ENCODE results near the gene PHF12.
A peak's percentile ranks its signal among the peaks of the same experiment; 100 is the strongest.

Gene PHF12

DNA sequence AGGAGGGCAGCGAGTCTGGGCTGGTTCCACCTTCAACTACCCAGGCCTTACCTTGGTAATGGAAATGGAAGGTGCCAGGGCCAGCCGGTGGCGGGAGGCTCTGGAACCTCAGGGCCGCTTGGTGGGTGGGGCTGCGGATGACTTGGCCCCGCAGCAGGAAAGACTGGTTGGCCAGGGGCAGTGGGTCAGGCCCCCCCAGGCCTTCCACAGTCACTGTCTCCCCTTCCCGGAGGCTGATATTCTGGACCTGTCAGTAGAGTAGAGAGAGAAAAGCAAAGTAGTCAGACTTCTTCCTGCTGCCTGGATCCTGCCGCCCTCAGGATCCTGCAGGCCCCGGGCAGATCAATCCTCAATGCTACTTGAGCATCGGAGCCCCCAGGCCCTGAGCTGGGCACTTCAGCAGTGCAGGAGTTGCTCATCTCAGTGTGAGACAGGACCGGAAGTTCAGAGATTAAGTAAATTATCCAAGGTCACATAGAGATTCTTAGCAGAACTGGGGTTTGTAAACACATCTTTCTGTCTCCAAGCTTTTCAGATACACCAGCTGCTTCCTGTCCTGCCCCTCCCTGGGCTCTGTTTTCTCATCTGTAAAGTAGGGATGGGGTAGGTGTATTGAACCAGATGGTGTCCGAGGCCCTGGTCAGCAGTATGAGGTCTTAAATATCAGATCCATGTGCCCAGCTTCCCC lies 18.5 kb upstream of the PHF12 start:
- peak overlapping the region in 1 of 11 experiments; percentile 21; a peak in 1 of 22 replicates for H3K27ac ChIP-seq
- H3K27me3 ChIP-seq = no peaks in the 10 kb centered on the region
- H3K9me3 ChIP-seq (replicated peaks in 1 of 11) = no peaks in the 10 kb centered on the region
- peaks cover 46 to 90% (median 72%) of the 10 kb centered on the region in 10 experiments for H3K4me1 ChIP-seq
- no peaks in the 10 kb centered on the region for H3K36me3 ChIP-seq
- no peaks in the 10 kb centered on the region for H4K20me1 ChIP-seq
- peak overlapping the region in 9 of 11 experiments; percentile 15 to 50 (median 40); a peak in 16 of 22 replicates for H3K4me2 ChIP-seq
- peak overlapping the region in 3 of 11 experiments; percentile 2 to 46 (median 9); a peak in 2 of 22 replicates for H3K9ac ChIP-seq
- H3K4me3 ChIP-seq = no peak overlapping the region
- TF ChIP-seq Cebpa-rat (IDR thresholded peaks at IDR 0.05) = no peak

DNA sequence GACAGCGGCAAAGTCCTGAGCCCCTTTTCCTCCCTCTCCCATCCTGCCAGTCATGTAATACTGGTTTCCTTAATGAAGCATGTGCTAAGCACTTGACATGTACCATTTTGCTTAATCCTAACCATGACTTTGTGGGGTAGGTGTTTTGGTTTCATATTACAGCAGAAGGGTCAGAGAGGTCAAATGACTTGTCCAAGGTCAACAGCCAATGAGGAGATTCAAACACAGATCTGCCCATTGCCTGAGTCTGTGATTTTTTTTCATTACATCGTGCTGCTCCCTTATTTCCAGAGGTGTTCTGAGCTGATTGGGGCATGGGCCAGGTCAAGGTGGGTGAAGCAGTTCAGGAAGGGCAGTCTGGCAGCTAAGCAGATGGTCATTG lies 17.6 kb upstream of the PHF12 start:
- Histone ChIP-seq H4K20me1 (no peaks in the 10 kb centered on the region), H3K9ac (no peak overlapping the region), H3K4me2 (peak overlapping the region in 4 of 11 experiments; percentile 58 to 68 (median 64); a peak in 3 of 22 replicates), H3K4me3 (no peak overlapping the region), H3K27me3 (no peaks in the 10 kb centered on the region), H3K9me3 (replicated peaks in 1 of 11) (no peaks in the 10 kb centered on the region), H3K4me1 (peaks cover 45 to 80% (median 63%) of the 10 kb centered on the region in 10 experiments), H3K27ac (no peak overlapping the region), H3K36me3 (no peaks in the 10 kb centered on the region)
- TF ChIP-seq Cebpa-rat (IDR thresholded peaks at IDR 0.05) = no peak

DNA sequence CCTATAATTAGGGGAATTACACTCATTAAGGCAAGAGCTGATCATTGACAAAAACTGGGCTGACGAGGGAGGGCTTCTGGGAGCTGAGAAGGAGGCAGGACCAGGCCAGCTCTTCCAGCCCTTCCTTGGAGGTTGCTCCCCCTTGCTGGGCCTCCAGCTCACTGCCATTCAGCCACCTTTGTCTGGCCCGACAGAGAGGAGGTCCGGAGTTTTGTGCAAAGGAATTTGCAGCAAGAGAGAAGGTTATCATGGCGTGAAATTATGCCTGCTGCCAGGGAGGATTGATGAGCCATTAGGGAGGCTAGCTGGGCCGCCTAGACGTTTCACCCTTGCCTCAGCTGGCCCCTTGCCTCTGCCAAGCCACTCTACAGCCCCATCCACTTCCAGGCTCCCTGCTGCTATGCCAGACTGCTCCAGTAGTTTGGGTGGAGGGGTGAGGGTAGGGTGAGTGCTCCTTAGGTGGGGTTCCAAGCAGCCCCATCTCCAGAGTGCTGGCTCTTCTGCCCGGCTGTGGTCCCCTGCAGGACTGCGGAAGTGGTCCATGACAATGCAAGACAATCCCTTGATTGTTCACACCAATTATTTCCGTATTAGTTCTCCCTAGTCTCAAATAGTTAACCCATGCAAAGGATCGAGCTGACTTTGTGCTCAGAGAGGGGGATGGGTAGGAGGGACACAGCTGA lies 17.1 kb upstream of the PHF12 start:
- H3K36me3 ChIP-seq = no peaks in the 10 kb centered on the region
- no peaks in the 10 kb centered on the region for H4K20me1 ChIP-seq
- H3K27ac ChIP-seq = peak overlapping the region in 4 of 11 experiments; percentile 48 to 69 (median 63); a peak in 6 of 22 replicates
- no peaks in the 10 kb centered on the region for H3K9me3 ChIP-seq (replicated peaks in 1 of 11)
- no peaks in the 10 kb centered on the region for H3K27me3 ChIP-seq
- peaks cover 45 to 75% (median 58%) of the 10 kb centered on the region in 10 experiments for H3K4me1 ChIP-seq
- no peak for TF ChIP-seq Cebpa-rat (IDR thresholded peaks at IDR 0.05)
- H3K4me2 ChIP-seq = peak overlapping the region; percentile 23 to 68 (median 59); a peak in 21 of 22 replicates
- H3K9ac ChIP-seq = no peak overlapping the region
- H3K4me3 ChIP-seq = no peak overlapping the region

DNA sequence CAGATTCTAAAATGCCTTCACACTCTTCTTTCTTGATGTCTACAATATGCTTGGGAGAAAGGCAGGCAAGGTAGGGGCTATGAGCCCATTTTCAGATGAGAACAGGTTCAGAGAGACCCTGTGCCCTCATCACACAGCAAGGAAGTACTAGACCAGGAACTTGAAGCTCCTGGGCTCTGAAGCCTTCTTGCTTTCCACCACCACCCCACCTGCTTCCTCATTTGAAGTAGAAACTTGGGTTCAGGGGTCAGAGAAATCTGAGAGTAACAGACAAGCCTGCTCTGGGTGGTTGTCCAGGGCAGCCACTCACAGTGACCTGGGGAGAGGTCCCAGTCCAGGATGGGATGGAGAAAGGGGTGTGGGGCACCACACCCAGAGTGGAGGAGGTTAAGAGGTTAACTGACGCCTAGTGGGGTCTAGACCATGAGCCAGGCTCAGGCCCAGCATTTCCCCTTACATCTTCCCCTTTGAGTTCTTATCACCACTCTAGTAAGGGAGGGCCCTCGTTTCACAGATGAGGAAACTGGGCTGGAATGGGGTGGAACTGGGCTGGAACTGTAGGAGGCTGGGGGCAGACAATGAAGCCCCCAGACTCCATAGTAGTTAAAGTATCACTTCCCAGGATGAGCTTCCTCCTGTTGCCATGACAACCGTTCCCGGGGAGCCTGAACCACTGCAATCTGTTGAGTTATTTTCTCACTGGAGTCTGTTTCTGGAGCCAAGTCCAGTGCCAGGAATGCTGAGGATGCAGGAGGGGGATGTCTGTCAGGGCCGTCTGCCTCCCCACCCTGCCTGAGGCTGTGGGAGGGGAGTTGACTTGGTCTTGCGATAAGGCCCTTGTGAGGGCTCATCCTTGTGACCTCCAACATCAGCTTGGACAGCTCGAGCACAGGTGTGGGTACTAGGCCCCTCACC lies 16.2 kb upstream of the PHF12 start:
- no peaks in the 10 kb centered on the region for H4K20me1 ChIP-seq
- H3K36me3 ChIP-seq = no peaks in the 10 kb centered on the region
- peak overlapping the region; percentile 23 to 68 (median 59) for H3K4me2 ChIP-seq
- TF ChIP-seq Cebpa-rat (IDR thresholded peaks at IDR 0.05) = no peak
- H3K4me3 ChIP-seq = no peak overlapping the region
- no peaks in the 10 kb centered on the region for H3K9me3 ChIP-seq (replicated peaks in 1 of 11)
- H3K27ac ChIP-seq = peak overlapping the region; percentile 7 to 70 (median 57); a peak in 19 of 22 replicates
- peaks cover 45 to 66% (median 51%) of the 10 kb centered on the region in 10 experiments for H3K4me1 ChIP-seq
- no peaks in the 10 kb centered on the region for H3K27me3 ChIP-seq
- peak overlapping the region in 8 of 11 experiments; percentile 1 to 51 (median 10); a peak in 7 of 22 replicates for H3K9ac ChIP-seq

DNA sequence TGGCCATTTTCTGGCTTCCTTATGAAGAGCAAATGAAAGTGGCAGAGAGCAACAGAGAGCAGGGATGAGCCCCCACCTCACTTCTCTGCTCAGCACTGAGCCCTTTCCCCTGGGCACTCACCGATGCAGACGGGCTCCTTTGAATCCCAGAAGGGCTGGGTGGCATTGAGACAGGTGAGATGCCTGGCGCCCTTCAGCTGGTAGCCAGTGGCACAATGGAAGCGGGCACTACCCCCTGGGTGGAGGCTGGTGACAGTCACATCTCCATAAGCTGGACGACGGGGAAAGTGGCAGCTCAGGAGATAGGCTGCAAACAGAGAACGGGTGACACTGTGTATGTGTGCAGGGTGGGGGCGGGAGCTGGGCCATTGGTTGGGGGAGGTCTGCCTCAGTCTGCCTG lies 12.5 kb upstream of the PHF12 start:
- TF ChIP-seq Cebpa-rat (IDR thresholded peaks at IDR 0.05) = no peak
- no peaks in the 10 kb centered on the region for H4K20me1 ChIP-seq
- H3K36me3 ChIP-seq = no peaks in the 10 kb centered on the region
- no peak overlapping the region for H3K4me2 ChIP-seq
- H3K27me3 ChIP-seq = no peaks in the 10 kb centered on the region
- H3K27ac ChIP-seq = no peak overlapping the region
- H3K9me3 ChIP-seq (replicated peaks in 1 of 11) = no peaks in the 10 kb centered on the region
- peaks cover 27 to 33% (median 32%) of the 10 kb centered on the region in 10 experiments for H3K4me1 ChIP-seq
- H3K9ac ChIP-seq = no peak overlapping the region
- H3K4me3 ChIP-seq = no peak overlapping the region

DNA sequence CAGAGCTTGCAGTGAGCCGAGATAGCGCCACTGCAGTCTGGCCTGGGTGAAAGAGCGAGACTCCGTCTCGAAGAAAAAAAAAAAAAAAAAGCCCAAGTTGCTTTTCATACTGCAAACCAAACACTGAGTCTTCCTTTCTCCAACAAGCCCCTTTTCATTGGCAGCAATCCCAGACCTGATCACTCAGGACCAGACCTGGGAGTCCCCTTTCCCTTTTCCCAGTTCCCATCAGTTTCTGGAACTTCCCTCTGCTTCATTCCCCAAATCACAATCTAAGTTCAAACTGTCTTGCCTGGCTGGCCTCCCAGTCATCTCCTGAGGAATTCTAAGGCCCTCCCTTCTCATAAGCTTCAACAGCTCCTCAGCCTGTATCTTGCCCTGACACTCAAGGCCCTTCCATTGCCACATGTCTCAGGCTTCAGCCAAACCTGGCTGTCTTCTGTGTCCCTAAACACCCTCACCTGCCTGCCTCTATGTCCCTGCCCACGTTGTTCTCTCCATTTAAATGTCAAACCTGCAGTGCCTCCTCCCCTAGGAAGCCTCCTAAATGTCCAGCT lies 11.8 kb upstream of the PHF12 start:
- no peaks in the 10 kb centered on the region for H4K20me1 ChIP-seq
- H3K9me3 ChIP-seq (replicated peaks in 1 of 11) = no peaks in the 10 kb centered on the region
- no peak overlapping the region for H3K4me2 ChIP-seq
- no peak for TF ChIP-seq Cebpa-rat (IDR thresholded peaks at IDR 0.05)
- no peak overlapping the region for H3K9ac ChIP-seq
- H3K4me3 ChIP-seq = no peak overlapping the region
- H3K27me3 ChIP-seq = no peaks in the 10 kb centered on the region
- peaks cover 23 to 28% (median 26%) of the 10 kb centered on the region in 10 experiments for H3K4me1 ChIP-seq
- no peaks in the 10 kb centered on the region for H3K36me3 ChIP-seq
- H3K27ac ChIP-seq = no peak overlapping the region

DNA sequence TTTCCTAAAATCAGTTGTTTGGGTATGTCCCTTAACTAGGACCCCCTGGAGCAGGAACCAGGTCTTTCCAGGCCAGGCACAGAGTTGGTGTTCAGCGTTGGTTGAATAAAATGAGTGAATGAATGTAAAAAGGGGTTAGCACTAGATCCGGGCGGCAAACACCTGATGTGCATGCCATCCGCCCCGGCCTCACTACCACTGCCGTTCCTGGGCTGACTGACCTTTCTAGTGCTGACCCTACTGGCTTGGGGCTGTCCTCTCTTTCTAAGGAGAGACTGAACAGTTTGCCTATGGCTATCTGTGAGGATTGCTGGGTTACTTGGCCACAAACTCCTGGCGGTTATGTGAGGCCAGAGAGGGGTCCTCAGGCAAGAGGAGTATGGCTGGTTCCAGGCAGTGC lies 10.1 kb upstream of the PHF12 start:
- peak overlapping the region in 2 of 11 experiments; percentile 2 to 6; a peak in 2 of 22 replicates for H3K9ac ChIP-seq
- H3K27ac ChIP-seq = no peak overlapping the region
- TF ChIP-seq Cebpa-rat (IDR thresholded peaks at IDR 0.05) = no peak
- no peaks in the 10 kb centered on the region for H4K20me1 ChIP-seq
- H3K4me1 ChIP-seq = peaks cover 6 to 10% (median 8%) of the 10 kb centered on the region in 10 experiments; a peak in 17 of 20 replicates
- H3K9me3 ChIP-seq (replicated peaks in 1 of 11) = no peaks in the 10 kb centered on the region
- H3K4me2 ChIP-seq = no peak overlapping the region
- H3K4me3 ChIP-seq = no peak overlapping the region
- no peaks in the 10 kb centered on the region for H3K36me3 ChIP-seq
- H3K27me3 ChIP-seq = no peaks in the 10 kb centered on the region

DNA sequence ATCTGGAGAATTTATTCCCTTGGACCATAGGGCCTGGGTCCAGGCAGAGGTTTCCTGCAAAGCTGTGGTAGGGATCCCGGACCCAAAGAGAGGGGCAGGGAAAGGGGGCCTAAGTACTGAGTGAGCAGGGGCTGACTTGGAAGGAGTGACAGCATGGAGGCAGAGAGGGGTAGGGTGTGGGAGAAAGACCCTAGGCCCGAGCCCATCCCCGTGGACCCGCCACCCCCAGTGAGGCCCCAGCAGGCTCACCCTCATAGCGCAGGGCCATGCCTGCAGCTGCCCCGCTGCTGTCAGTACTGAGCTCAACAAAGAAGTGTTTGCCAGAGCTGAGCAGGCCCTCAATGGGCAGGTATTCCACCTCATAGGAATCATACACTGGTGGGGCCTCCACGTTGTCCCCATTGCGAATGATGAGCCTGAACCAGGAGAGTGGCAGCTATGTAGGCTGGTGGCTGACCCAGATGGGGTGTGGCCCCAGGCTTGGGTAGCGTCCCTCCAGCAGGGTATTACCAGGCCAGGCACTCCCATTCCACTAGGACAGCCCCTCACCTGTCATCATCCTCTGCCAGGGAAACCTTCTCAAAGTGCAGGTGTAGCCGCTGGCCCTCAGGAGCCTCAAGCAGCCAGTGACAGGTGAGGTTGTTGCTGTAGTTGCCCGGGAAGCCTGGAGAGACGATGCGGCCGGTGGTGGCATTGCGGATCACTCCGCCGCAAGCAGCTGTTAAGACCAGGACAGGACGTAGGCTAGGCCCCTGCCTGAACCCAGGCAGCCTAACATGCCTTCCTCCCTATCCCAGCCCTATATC lies 9.1 kb upstream of the PHF12 start:
- H3K36me3 ChIP-seq = no peaks in the 10 kb centered on the region
- no peaks in the 10 kb centered on the region for H4K20me1 ChIP-seq
- no peaks in the 10 kb centered on the region for H3K27me3 ChIP-seq
- H3K4me2 ChIP-seq = no peak overlapping the region
- H3K27ac ChIP-seq = no peak overlapping the region
- no peaks in the 10 kb centered on the region for H3K9me3 ChIP-seq (replicated peaks in 1 of 11)
- H3K4me1 ChIP-seq = peaks cover 0 to 3% (median 0%) of the 10 kb centered on the region in 10 experiments; a peak in 2 of 20 replicates
- TF ChIP-seq Cebpa-rat (IDR thresholded peaks at IDR 0.05) = no peak
- H3K4me3 ChIP-seq = no peak overlapping the region
- no peak overlapping the region for H3K9ac ChIP-seq

Measured in BLaER1 treated with 17β-estradiol and CSF1 and Interleukin-3, amounts not matched to agents 10 nM and 100 nM (cell line).